Suppressor macrophage (primary cell): ENCODE data around the gene NR4A1.

Experiments
- DNase-seq, 4 experiments: peaks; one replicate each; pipeline ENCODE4 v3.0.0-alpha.2; 2020 to 2022
- total RNA-seq, 17 experiments: gene quantifications; one replicate each; lab custom pipeline; 2026; ENCODE audit warnings: mixed read lengths in 6 of 17, inconsistent platforms in 3 of 17; lab: John Stamatoyannopoulos, UW

NR4A1 gene
- 0.78 to 49.6 (median 6.2) reads per million in 17 experiments for total RNA-seq

DNA sequence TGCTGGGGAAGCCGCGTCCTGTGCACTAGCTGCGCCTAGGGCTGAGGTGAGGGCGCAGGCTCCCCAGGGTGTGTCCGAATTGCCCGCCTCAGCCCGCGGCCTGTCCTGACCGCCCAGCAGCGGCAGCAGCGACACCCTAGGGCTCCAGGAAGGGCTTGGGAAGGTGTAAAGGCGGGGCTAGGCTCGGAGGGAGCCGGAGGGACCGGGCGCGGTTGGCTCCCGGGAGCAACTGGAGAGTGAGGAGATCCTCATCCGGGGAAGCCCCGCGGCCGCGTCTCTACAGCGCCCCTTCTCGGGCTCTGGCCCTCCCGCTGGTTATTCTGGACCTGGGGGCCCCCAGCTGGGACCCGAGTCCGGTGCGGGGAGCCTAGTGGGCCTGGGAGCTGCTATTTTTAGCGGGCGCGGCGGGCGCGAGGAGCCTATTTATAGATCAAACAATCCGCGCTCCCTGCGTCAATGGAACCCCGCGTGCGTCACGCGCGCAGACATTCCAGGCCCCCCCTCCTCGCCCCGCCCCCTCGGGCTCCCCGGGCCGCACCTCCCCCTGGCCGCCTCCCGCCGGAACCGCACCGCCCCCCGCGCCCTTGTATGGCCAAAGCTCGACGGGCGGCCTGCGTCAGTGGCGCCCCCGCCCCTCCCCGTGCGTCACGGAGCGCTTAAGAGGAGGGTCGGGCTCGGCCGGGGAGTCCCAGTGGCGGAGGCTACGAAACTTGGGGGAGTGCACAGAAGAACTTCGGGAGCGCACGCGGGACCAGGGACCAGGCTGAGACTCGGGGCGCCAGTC, at the start of gene NR4A1:
Gene NR4A1 (plus strand): TSS at position 685 of the 784 bp plus-strand sequence. CDS start 2,887 bp downstream, outside the sequence.
- DNase-seq: peak; percentile 95 to 98 (median 96)

DNA sequence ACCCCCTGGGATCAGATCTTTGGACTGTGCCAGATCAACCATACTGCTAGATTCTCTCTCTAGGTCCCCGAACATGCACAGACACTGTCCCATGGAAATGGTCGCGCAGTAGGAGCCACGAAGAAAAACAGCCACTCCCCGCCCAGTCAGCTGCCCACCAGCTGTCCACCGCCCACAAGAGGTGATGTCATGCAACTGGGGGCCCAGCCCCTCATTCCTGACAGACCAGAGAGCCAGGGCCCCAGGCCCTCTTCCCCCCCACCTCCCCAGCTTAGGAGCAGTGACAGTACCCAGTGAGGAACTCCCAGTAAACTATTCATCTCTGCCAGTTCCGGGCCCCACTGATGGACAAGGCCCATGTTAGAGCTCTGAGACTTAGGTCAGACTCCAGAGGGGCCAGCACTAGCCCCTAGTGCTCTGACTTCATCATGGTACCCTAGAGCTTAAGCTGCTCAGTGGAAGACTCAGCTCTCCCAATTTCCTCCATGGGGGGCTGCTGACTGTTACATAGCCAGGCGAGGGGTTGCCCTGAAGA, 48.2 kb upstream of the NR4A1 start:
- no peak for DNase-seq

GRCh38 chr12:52003591-52003990, 47.7 kb upstream of the NR4A1 start:
- DNase-seq: no peak

- peak; percentile 65 to 81 (median 70) for DNase-seq
Observed at GRCh38 chr12:52004042-52004648, 47.1 kb upstream of the NR4A1 start.

GRCh38 chr12:52005218-52005902, 45.9 kb upstream of the NR4A1 start:
- no peak for DNase-seq

- peak; percentile 93 to 97 (median 94) for DNase-seq
Observed at GRCh38 chr12:52005903-52006703, 45.1 kb upstream of the NR4A1 start.

DNA sequence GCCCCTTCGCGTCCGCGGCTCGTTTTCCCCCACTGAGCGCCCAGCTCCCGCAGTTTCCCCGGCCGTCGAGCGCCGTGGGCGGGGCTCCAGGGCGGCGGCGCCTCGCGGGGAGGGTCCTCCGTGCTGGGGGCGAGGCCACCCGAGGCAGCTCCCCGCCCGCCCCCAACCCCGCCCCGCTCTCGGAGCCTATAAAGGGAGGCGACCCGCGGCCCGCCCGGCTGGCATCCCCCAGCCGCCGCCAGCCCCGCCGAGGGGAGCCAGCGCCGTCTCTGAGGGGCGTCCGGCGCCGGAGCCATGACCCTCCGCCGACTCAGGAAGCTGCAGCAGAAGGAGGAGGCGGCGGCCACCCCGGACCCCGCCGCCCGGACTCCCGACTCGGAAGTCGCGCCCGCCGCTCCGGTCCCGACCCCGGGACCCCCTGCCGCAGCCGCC, 44.5 kb upstream of the NR4A1 start, which contains the start of gene TAMALIN:
Gene TAMALIN (plus strand): TSS at position 221 of the 432 bp plus-strand sequence. CDS start 74 bp downstream, at position 295.
- peak; percentile 64 to 80 (median 68) for DNase-seq

DNA sequence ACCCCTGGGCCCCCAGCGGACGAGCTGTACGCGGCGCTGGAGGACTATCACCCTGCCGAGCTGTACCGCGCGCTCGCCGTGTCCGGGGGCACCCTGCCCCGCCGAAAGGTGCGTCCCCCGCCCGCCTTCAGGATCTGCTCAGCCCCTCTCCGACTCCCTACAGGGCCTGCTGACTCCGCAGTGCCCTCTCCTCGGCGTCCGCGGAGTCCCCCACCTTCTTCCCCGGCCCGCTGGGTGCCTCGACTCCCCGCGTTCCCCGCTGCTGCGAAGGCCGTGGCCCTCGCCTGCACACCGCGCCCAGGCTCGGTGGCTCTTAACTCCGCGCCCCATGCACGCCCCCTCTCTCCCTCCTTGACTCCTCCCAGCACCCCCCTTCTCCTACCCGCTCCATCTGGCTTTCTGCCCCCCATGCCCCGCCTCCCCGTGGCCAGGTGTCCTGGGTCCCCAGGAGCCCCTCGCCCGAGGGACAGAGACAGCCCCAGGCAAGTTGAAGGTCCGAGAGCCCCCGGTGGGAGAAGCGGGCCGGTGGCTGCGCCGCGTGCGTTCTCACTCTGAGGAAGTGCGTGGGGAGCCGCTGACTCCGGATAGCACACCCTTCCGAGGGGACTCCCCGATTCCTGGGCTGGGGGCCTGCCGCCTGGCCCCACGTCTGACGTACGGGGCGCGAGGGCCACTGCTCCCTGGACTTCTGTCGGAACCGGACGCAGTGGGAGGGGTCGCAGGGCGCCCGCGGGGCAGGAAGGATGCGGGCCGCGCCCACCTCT, 43.9 kb upstream of the NR4A1 start:
- peak; percentile 71 to 82 (median 77) for DNase-seq

GRCh38 chr12:52007982-52008510, 43.2 kb upstream of the NR4A1 start:
- DNase-seq: no peak

DNA sequence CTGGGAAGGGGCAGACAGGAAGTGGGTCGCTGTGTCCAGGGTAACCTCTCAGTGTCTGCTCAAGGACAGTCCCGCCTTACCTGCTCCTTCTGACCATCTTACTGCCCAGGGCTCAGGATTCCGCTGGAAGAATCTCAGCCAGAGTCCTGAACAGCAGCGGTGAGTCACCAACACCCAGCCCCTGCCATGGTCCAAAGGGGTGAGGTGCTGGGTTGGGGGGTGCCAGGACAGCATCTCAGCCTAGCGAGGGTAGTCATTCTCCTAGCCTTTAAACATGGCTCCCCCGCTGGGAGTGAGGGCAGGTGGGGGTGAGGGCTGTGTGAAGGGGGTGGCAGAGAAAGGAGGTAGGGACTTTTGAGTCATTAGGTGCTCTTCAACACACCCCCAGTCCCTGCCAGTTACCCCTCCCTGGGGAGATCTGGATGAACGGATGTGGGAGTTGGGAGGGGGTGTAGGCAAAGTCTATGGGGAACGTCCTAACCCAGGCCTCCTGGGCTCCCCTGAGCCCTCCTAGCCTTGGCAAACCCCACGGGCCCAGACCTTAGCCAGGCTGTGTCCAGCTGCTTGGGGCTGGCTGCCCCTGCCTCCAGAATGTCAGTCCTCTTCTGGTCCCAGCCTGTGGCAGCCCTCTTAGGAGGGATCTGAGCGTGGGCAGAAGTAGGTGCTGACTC, 42.0 kb upstream of the NR4A1 start:
- no peak for DNase-seq

DNA sequence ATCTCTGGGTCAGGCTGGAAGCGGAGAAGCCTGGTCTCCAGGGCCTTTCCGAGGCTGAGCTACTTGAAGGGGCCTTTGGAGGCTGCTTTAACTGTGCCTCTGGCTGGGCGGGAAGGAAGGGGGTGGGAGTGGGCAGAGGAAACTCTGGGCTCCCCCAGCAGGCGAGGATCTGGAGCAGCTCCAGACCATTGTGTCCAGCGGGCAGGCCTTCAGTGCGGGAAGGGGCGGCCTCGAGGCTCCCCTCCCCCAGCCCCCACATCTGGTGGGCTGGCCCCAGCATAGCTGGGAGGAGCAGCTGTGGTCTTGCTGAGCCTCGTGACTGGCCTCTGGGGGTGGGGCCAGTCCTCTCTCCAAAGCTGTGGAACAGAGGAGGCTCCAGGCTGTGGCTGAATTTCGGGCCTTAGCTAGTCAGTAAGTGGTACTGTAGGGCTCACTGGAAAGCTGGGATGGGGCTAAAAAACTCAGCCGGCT, 41.1 kb upstream of the NR4A1 start:
- peak in 3 of 4 experiments; percentile 50 to 64 (median 53) for DNase-seq

GRCh38 chr12:52010692-52011601, 40.3 kb upstream of the NR4A1 start:
- DNase-seq: no peak

- no peak for DNase-seq
Observed at GRCh38 chr12:52011602-52012214, 39.5 kb upstream of the NR4A1 start.

- DNase-seq: no peak
Observed at GRCh38 chr12:52013626-52014310, 37.5 kb upstream of the NR4A1 start.

GRCh38 chr12:52014567-52015530, 36.4 kb upstream of the NR4A1 start:
- DNase-seq: no peak

GRCh38 chr12:52015532-52016041, 35.7 kb upstream of the NR4A1 start:
- DNase-seq: no peak
